DOHH2 (cell line): Measurements from ENCODE around the gene PLXND1.

Source experiments
- EZH2phosphoT487 ChIP-seq: fragments of 200-600 bp; sonication (generic); IDR thresholded peaks from 2 replicates; pipeline ENCODE4 v1.6.1; 2017; ENCODE audit warnings: borderline replicate concordance, mild to moderate bottlenecking, antibody characterized with exemption, low read length, moderate library complexity, mixed read lengths
- TF ChIP-seq, protein P1 (sequence below): fragments of 200-600 bp; sonication (generic); IDR thresholded peaks from one replicate; pipeline ENCODE4 v1.5.1; 2014; ENCODE audit warnings: antibody characterized with exemption, mild to moderate bottlenecking, low read depth, low read length; ENCODE audit not compliant: poor library complexity, severe bottlenecking

DNA sequence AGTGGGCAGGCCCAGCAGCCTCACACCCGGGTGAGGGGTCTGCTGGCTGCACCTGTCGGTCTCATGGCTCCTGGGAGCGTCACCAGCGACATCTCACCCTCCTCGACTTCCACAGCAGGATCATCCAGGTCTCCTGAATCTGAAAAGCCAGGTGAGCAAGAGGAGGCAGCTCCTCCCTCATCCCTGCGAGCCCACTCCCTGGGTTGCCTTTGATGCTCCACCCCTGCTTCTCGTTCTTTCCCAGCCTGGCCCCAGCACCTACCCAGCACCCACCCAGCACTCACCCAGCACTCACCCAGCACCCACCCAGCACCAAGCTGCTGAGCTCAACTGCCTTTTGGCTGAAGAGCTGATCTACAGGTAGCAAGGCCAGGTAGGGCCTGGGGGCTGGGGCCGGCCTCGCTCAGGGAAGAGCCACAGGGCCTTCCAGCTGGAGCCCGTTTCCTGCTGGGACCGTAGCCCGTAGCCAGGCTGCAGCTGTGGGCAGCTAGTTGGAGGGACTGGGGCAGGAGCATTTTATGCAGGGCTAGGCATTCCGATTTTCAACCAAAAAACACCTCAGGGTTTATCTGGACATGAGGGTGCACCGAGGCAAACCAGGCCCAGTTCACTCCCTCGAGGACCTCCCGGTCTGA is 63.2 kb downstream of the PLXND1 start, which contains the start of gene H1-8:
- TF ChIP-seq, protein P1, sequence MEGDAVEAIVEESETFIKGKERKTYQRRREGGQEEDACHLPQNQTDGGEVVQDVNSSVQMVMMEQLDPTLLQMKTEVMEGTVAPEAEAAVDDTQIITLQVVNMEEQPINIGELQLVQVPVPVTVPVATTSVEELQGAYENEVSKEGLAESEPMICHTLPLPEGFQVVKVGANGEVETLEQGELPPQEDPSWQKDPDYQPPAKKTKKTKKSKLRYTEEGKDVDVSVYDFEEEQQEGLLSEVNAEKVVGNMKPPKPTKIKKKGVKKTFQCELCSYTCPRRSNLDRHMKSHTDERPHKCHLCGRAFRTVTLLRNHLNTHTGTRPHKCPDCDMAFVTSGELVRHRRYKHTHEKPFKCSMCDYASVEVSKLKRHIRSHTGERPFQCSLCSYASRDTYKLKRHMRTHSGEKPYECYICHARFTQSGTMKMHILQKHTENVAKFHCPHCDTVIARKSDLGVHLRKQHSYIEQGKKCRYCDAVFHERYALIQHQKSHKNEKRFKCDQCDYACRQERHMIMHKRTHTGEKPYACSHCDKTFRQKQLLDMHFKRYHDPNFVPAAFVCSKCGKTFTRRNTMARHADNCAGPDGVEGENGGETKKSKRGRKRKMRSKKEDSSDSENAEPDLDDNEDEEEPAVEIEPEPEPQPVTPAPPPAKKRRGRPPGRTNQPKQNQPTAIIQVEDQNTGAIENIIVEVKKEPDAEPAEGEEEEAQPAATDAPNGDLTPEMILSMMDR: no peak
- no peak for TF ChIP-seq EZH2phosphoT487
